Tibial nerve (tissue), 3 donors: ENCODE results near the gene TLCD2.

Experiments used
- POLR2A ChIP-seq, 2 donors: fragments of 450-650 bp; IDR thresholded peaks; one replicate each; pipeline ENCODE4 v1.6.1; 2017; ENCODE audit warnings: antibody characterized with exemption in 2 of 2, mild to moderate bottlenecking in 2 of 2, moderate library complexity in 2 of 2
- TF ChIP-seq, protein P1 (sequence below), 5 experiments: fragments of 200-600 bp in 3 of 5; fragments of 450-650 bp in 2 of 5; sonication (generic) in 3 of 5; IDR thresholded peaks; one replicate each; pipeline ENCODE4 v1.5.1; 2016 to 2019; ENCODE audit warnings: antibody characterized with exemption in 5 of 5, mild to moderate bottlenecking in 3 of 5, moderate library complexity in 2 of 5

DNA sequence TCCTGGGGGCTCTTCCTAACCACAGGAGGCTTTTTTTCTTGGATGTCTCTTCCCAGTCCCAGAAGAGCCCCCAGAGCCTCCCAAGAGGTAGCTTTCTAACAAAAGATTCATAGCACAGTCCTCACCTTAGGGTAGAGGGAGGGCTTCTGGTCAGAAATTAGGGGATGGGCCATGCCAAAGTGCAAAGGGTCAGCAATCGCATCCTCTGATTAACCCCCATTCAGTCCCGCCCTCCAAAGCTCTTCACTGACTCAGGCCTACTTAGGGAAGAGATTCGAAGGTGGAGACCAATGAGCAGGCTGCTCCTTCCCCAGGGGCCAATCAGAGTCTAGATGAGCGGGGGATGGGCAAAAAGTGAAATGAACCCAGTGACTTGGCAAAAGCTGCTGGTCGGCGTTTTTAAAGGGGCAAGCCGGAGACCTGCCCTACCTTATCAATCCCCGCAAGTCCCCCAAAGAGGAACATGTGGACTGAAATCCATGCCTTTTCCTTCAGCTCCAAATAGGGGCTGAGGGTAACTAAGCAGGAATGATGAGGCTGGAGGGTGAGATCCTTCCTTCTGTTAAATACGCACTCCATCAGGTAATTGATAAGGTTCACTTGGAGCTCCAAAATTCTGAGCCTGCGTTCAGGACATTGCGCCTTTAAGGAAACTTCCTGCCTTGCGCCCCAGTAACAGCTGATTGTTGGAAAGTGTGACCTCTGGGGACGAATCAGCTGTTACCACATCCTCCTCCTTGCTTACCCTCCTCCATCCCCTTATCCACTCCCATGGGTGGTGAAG, 6.9 kb upstream of the TLCD2 start:
- TF ChIP-seq, protein P1, sequence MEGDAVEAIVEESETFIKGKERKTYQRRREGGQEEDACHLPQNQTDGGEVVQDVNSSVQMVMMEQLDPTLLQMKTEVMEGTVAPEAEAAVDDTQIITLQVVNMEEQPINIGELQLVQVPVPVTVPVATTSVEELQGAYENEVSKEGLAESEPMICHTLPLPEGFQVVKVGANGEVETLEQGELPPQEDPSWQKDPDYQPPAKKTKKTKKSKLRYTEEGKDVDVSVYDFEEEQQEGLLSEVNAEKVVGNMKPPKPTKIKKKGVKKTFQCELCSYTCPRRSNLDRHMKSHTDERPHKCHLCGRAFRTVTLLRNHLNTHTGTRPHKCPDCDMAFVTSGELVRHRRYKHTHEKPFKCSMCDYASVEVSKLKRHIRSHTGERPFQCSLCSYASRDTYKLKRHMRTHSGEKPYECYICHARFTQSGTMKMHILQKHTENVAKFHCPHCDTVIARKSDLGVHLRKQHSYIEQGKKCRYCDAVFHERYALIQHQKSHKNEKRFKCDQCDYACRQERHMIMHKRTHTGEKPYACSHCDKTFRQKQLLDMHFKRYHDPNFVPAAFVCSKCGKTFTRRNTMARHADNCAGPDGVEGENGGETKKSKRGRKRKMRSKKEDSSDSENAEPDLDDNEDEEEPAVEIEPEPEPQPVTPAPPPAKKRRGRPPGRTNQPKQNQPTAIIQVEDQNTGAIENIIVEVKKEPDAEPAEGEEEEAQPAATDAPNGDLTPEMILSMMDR (IDR thresholded peaks at IDR 0.05), result no peak
- TF ChIP-seq POLR2A (IDR thresholded peaks at IDR 0.05), result peak in 1 of 2 donors; percentile 3
